Mononuclear cell (primary cell): ENCODE data around the gene LCP1. TPM values are rescaled to one million over a fixed set of nuclear protein-coding genes. Genes with fewer than 3 reads are reported as not detected.

ENCODE experiments used
- H3K27me3 ChIP-seq: 2 replicates; pipeline ENCODE4 v1.6.0; 2011; ENCODE audit warnings: low read length, control low read depth; ENCODE audit not compliant: insufficient read depth
- H3K4me1 ChIP-seq: 2 replicates; pipeline ENCODE4 v1.5.1; 2011; ENCODE audit warnings: mild to moderate bottlenecking, low read length, control low read depth; ENCODE audit not compliant: insufficient read depth
- H3K4me3 ChIP-seq: 2 replicates; pipeline ENCODE4 v1.5.1; 2011; ENCODE audit warnings: mild to moderate bottlenecking, low read length, moderate library complexity
- H3K9me3 ChIP-seq: 2 replicates; pipeline ENCODE4 v1.5.1; 2011; ENCODE audit warnings: low read depth, mild to moderate bottlenecking, control low read depth, low read length
- total RNA-seq: library from RNA; depleted of rRNA; stranded (reverse); fragments of >200 nt; gene quantifications from one replicate; pipeline ENCODE4 v1.2.3, GENCODE V29; 2012

Gene LCP1
- total RNA-seq, 1 donor, result 899 TPM

DNA sequence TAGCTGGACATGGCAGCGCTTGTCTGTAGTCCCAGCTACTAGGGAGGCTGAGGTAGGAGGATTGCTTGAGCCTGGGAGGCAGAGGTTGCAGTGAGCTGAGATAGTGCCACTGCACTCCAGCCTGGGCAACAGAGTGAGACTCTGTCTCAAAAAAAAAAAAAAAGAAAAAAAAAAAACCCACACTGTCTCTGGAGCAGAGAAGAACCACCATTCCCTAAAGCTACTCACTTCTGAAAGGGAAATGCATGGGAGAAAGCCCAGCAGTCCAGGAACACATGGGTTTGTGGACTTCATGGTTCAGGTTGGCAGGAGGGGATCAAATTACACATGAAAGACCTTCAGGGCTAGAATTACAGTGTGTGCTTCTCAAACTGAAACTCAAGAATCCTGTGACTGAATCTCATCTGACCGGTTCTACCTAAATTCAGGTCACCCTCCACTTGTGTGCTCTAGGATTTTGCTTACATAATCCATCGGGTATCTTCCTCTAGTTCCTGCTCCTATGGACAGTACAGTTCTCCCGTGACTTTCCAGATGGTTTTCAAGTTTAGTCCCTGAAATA is 46.9 kb downstream of the LCP1 start:
- Histone ChIP-seq H3K9me3 (no peaks in the 10 kb centered on the region), H3K4me3 (no peak overlapping the region), H3K4me1 (peaks cover 4% of the 10 kb centered on the region), H3K27me3 (no peaks in the 10 kb centered on the region)

DNA sequence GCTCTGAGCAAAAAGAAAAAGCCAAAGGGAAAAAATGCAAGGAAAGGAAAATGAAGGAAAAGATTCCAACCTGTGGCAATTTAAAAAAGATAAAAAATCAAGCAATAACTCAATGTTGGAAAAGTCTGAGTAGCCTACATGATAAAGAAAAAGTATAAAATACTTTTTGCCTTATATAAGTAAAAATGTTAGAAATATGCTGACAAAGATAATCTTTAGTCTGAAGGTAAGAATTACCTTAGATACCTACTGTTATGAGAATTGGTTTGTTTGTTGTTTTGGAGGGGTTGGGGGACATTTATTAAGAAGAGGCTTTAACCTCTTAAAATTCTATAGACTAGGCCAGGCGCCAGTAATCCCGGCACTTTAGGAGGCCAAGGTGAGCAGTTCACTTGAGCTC is 47.5 kb downstream of the LCP1 start:
- Histone ChIP-seq H3K27me3 (no peaks in the 10 kb centered on the region), H3K9me3 (no peaks in the 10 kb centered on the region), H3K4me3 (no peak overlapping the region), H3K4me1 (peaks cover 4% of the 10 kb centered on the region)

DNA sequence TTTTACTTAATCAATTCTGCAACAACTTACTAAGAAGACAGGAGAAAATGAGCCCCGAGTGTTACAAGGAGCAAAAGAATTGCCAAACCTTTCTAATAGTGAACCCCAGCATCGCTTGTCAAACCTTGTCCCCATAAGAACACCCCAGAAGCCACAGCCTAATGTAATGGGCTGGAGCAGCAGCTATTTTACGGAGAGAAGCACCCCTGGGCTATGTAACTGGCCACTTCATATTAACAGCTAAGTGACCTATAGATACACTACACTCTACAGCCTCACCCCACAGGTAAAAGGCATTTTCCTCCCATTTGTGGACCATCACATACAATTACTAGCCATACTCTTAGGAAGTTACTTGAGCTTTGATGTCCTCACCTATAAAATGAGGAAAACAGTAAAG is 49.9 kb downstream of the LCP1 start:
- Histone ChIP-seq H3K27me3 (no peaks in the 10 kb centered on the region), H3K4me3 (no peak overlapping the region), H3K4me1 (peaks cover 4% of the 10 kb centered on the region), H3K9me3 (no peaks in the 10 kb centered on the region)

DNA sequence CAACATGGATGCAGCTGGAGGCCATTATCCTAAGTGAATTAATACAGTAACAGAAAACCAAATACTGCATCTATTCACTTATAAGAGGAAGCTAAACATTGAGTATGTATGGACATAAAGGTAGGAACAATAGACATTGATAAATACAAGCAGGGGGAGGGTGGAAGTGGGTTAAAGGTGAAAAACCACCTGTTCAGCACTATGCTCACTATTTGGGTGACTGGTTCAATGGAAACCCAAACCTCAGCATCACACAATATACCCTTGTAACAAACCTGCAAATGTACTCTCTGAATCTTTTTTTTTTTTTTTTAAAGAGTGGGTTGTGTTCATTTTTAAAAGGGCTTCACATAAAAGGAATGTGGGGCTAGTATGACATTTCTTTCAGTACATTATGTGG is 50.3 kb downstream of the LCP1 start:
- peaks cover 4% of the 10 kb centered on the region for H3K4me1 ChIP-seq
- no peak overlapping the region for H3K4me3 ChIP-seq
- H3K9me3 ChIP-seq, result no peaks in the 10 kb centered on the region
- no peaks in the 10 kb centered on the region for H3K27me3 ChIP-seq

DNA sequence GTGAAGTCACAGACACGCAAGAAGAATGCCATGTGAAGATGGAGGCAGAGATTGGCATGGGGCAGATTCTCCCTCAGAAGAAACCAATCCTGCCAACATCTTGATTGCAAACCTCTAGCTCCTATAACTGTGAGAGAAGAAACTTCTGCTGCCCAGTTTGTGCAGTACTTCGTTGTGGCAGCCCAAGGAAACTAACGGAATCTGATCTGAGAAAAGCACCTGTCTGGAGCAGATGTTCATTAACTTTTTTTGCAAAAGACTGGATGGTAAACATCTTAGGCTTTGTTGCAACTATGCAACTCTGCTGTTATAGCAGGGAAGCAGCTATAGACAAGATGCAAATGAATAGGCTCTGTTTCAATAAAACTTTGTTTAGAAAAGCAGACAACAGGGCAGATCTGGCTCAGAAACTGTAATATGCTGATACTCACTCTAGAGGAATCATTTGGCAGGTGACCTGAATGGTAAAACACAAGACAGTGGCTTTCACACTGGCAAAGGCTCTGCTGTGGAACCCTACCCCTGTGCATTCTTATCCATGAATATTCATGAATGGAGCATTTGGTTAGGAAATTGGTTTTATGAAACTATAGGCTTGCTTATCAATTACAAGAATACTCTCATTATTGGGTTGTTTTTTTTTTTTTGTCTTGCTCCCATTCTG is 51.9 kb downstream of the LCP1 start:
- Histone ChIP-seq H3K9me3 (no peaks in the 10 kb centered on the region), H3K4me1 (peaks cover 17% of the 10 kb centered on the region), H3K27me3 (no peaks in the 10 kb centered on the region), H3K4me3 (no peak overlapping the region)

DNA sequence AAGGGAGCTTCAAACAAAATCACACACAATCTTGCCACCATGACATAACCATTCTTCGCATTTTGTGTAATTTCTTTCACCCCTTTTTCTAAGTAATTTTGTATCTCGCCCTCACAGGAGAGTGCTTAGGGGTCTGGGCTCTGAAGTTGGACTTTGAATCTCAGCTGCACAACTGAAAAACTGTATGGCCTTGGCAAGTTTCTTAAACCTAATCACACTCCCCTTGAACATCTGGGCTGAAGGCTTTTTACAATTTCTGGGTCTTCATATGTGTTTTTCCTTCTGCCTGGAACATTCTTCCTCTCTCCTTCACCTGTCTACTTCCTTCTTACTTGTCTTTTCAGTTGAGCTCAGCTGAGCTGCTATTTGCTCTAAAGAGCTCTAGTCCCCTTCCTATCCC is 52.9 kb downstream of the LCP1 start:
- no peaks in the 10 kb centered on the region for H3K27me3 ChIP-seq
- H3K4me1 ChIP-seq, result peaks cover 27% of the 10 kb centered on the region
- no peaks in the 10 kb centered on the region for H3K9me3 ChIP-seq
- no peak overlapping the region for H3K4me3 ChIP-seq

DNA sequence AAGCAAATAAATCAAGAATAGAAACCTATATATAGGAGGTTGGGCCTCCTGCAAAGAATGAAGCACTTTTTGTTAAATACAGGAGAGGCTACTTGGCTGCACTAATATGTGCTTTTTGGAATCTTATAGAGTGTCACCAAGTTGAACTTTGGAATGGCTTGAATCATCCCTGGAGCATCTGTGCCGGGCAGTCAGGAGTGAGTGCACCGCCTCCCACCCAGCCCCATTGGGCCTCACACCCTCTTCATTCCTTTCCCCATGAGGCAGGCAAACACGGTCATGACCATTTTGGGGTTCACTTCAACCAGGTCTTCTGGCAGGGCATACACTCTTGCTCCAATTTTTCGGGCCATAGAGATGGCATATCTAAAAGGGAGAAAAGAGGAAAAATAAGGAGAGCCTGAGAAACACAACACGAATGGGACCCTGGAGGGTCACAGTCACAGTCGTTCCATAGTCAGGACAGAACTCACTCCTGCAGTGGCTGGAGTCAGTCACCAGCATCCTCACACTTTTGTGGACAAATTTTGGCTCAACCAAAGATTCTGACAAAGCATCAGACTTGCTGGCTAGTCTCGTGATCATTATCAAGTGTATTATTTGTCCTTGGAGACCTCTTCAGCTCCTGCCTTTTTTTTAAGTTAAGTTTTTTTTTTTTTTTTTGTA is 54.5 kb downstream of the LCP1 start:
- no peaks in the 10 kb centered on the region for H3K27me3 ChIP-seq
- peaks cover 27% of the 10 kb centered on the region for H3K4me1 ChIP-seq
- no peak overlapping the region for H3K4me3 ChIP-seq
- H3K9me3 ChIP-seq, result no peaks in the 10 kb centered on the region

DNA sequence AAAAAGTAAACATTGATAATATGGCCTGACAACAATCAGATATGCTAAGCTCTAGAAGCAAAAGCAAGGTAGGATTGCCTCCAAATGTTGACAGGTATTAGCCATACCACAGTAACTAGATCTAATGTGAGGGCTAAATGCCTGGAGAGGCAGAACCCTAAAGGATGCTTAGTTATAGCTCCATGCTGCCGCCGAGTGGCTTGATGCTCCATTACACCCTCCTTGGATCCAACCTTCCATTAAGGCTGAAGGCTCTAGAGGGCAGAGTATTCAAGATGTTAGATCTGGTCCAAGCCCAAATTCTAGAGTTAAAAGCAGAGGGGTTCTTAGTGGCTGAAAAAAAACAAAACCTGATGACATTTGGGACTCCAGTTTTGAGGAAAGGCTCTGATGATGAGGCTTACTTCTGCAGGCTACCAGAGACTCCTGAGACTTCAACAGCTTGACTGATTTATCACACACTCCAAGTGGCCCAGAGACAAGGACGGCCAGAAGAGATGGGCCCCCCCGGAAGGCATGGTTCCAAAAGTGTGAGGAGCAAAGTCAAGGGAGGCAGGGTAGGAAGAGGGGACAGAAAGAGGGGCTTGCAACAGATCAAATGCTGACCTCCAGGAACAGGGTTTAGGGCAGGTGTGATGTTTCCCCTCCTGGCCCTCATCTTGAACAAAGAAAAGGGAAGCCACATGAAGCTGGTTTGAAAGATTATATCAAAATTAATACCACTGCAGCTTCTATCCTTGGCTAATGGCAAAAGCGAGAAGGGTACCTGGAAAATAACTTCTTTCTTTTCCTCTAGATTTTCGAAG is 55.2 kb downstream of the LCP1 start:
- no peaks in the 10 kb centered on the region for H3K27me3 ChIP-seq
- H3K9me3 ChIP-seq, result no peaks in the 10 kb centered on the region
- no peak overlapping the region for H3K4me3 ChIP-seq
- H3K4me1 ChIP-seq, result peaks cover 23% of the 10 kb centered on the region

DNA sequence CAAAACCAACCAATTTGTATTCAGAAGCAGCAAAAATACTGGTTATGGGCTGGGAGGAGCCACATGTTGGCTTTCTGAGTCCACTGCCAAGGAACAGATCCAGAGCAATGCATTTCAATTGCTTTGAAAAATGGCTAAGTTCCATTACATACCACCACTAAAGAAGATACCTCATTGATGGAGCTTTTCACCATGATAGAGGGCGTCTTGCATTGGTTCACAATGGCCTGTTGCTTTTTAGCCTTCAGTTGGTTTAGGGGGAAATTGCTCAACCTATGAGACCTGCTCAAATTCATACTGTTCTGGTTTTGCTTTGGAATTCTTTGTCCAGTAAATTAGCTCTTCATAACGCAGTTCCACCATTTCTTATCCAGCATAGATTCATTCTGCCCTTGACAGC is 55.9 kb downstream of the LCP1 start:
- no peak overlapping the region for H3K4me3 ChIP-seq
- H3K4me1 ChIP-seq, result peaks cover 23% of the 10 kb centered on the region
- H3K9me3 ChIP-seq, result no peaks in the 10 kb centered on the region
- no peaks in the 10 kb centered on the region for H3K27me3 ChIP-seq

DNA sequence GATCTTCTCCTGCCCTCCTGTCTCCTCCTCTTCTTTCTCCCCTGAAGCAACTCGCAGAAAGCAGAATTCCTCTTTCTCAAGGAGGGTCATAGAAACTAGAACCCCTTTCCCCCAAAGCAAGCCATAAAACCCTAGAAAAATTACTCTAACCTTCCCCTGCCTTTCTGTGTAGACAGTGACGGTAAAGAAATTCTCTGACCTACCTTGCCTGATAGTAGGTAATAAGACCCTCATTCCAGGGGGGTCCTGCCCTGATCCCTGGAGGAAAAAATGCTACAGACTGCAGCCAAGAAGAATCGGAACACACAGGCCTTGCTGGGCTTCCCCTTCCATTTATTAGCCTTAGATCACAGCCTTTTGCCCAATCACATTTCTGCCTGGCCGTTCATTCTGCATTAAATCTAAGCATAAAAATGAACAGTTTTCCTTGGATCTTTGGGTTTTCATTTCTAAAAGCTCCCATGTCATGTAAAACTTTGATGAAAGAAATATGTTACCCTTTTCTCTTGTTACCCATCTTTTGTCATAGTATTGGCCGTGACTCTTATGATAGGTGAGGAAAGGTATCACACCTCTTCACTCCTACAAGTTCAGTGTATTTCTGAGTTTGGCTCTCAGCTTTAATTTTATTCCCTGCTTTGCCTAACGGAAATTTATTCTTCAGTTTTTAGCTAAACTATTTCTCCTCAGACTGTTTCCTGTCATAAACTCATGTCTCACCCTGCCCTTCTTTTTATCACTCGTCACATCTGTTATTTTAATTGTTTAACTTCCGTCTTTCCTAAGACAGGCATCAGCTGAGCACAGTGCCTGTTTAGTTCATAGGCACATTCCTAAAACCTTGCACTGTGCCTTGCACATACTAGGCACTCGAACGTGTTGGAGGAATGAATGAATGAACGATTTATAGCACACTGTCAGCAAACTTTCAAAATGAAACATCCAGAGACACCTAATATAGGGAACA is 56.7 kb downstream of the LCP1 start:
- no peaks in the 10 kb centered on the region for H3K9me3 ChIP-seq
- no peak overlapping the region for H3K4me3 ChIP-seq

DNA sequence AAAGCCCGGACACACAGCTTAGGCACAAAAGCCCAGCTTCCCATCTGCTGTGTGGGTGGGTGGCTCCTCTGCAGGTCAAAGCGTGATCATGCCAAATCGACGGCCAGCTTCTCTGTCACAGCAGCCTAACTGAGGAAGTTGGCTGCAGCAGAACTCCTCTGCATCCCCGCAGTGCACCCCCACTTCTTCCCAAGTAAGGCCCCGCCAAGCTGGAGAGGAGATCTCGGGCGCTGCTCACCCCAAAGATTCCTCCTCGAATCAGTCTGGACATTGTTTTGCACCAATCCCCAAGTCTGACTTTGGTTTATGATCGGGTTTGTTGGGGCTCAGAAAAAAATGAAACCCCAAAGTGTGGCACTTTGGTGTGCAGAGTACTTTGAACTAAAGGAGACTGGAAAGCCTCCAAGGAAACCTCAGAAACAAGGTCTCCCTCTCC is 57.4 kb downstream of the LCP1 start:
- Histone ChIP-seq H3K4me3 (no peak overlapping the region), H3K4me1 (peaks cover 23% of the 10 kb centered on the region), H3K27me3 (no peaks in the 10 kb centered on the region), H3K9me3 (no peaks in the 10 kb centered on the region)

More for the DNA sequence above, 56.7 kb downstream of the LCP1 start:
- H3K27me3 ChIP-seq, result no peaks in the 10 kb centered on the region
- peaks cover 23% of the 10 kb centered on the region for H3K4me1 ChIP-seq

DNA sequence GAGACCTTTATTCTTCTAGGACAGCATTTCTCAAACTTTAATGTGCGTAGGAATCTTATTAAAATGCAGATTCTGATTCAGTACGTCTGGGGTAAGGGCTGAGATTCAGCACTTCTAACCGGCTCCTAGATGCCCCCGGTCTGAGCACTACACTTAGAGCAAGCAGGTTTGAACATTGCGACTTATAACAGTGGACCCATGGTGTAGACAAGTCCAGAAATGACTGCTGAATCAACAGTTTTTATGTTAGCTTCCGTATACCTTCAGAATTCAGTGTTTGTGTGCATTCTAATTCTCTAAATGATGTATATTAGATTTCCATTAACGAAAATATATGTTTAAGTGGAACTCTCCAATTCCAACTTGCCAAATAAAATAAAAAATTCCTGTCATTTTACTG is 59.7 kb downstream of the LCP1 start:
- no peak overlapping the region for H3K4me3 ChIP-seq
- no peaks in the 10 kb centered on the region for H3K9me3 ChIP-seq
- no peaks in the 10 kb centered on the region for H3K27me3 ChIP-seq
- peaks cover 23% of the 10 kb centered on the region for H3K4me1 ChIP-seq

DNA sequence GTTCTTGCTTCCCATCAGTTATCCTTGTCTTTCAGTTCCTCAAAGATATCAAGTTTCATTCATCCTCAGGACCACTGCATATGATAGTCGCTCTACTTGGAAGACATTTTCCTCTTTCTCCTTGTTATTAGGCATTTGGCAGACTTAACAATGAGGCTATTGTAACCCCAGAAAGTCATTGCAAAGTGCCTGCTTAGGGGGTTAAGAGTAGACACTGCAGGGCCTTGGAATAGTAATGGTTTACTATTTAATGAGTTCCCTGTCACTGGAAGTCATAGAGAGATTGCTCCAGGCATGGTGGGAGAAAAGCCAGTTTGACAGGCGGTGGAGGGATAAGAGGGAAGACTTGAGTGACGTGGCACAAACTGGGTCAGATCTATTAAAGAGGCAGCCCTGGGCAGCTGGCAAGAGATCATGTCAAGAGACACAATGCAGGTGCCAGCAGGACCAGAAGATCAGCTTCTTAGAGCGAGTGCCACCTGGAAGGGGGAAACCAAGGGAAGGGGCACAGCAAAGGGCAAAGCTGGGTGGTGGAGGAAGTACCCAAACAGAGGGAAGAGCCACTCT is 60.3 kb downstream of the LCP1 start:
- Histone ChIP-seq H3K27me3 (no peaks in the 10 kb centered on the region), H3K4me3 (no peak overlapping the region), H3K4me1 (peaks cover 23% of the 10 kb centered on the region), H3K9me3 (no peaks in the 10 kb centered on the region)

DNA sequence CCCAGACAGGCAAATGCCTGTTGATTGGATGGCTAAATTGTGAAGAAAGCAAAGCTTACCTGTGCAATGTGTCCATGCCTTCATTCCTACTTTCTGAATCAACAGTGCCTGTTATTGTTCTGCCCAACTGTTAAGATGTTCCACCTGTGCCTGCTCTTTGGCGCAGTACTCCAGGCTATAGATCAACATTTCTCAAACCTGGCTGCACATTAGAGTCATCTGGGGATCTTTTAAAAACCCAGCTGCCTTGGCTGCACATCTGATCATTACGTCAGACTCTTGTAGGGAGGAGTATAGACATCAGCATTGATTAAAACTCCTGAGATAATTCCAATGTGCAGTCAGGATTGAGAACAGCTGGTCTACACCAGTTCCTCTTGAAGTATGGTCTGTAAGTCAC is 60.9 kb downstream of the LCP1 start:
- H3K27me3 ChIP-seq, result no peaks in the 10 kb centered on the region

More for the DNA sequence above, 60.9 kb downstream of the LCP1 start:
- Histone ChIP-seq H3K4me3 (no peak overlapping the region), H3K4me1 (peaks cover 19% of the 10 kb centered on the region), H3K9me3 (no peaks in the 10 kb centered on the region)
